ENCODE measurements around the gene DUS1L.
A peak's percentile ranks its signal among the peaks of the same experiment; 100 is the strongest.

DNA sequence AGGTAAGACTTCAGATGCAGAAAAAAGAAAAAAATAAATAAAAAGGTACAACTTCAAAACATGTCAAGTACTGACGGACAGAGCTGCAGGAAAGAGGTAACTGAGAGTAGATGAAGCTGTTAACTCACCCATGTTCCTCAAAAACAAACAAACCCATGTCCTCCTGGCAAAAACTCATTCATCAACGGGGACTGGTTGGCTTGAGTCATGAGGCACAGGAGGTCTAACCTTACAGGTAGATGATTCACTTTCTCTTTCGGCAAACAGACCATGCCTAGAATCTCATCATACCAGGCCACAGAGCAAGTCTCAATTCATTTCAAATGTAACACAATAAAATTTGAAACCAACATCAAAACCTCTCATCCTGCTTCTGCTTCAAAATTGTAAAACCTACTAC, 44.7 kb upstream of the DUS1L start:
- TF ChIP-seq CTCF (IDR thresholded peaks at IDR 0.05) (no peak), POLR2A (IDR thresholded peaks at IDR 0.05) (peak; percentile 42)
